NCI-H345 treated with DMSO at 0.1 percent for 48 hours (cell line): Measurements from ENCODE around the gene ASB8.
"Not testable (repeated sequence)": the region's sequence is repeated elsewhere in the genome, so short reads cannot be mapped to it uniquely, and the experiment has no call there.

ENCODE experiments used
- DNase-seq: peaks from one replicate; lab custom pipeline; 2025; ENCODE audit not compliant: unreplicated experiment; lab: John Stamatoyannopoulos, UW

The ASB8 gene

GRCh38 chr12:48183091-48183875, 26.0 kb upstream of the ASB8 start, which contains the start of gene CCDC184:
CCDC184 (plus strand) TSS chr12:48183644; CDS start chr12:48184123, 479 bp downstream.
- DNase-seq, result no peak

DNA sequence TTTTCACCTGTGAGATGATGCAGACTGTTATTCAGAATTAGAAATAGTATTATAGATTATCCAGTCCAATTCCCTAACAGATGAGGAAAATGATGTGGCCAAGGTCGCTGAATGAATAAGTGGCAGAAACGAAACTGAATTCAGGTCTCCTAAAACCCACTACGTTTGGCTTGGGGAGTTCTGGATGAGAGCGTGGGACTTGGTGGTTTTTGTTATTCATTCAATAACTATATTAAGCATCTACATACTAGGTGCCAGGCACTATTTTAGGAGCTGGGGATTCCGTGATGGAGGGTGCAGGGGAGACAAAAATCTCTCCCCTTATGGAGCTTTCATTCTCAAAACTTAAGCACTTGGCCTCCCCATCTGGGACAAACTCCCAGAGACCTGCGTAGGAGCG, 25.3 kb upstream of the ASB8 start:
- no peak for DNase-seq

- DNase-seq, result no peak
These were observed 23.7 kb upstream of the ASB8 start for GRCh38 chr12:48180857-48181495.

DNA sequence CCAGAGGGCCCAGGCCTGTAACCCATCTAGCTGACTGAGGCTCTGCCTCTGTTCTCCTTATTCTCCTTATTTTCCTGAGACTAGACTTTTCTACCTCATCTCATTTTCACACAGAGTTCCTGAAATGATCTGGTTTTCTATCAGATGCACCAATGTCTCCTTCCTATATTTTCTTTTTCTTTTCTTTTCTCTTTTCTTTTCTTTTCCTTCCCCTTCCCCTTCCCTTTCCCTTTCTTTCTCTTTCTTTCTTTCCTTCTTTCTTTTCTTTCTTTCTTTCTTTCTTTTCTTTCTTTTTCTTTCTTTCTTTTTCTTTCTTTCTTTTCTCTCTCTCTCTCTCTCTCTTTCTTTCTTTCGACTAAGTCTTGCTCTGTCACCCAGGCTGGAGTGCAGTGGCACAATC, 23.1 kb upstream of the ASB8 start:
- no peak for DNase-seq

GRCh38 chr12:48179466-48179865, 22.2 kb upstream of the ASB8 start:
- no peak for DNase-seq

DNA sequence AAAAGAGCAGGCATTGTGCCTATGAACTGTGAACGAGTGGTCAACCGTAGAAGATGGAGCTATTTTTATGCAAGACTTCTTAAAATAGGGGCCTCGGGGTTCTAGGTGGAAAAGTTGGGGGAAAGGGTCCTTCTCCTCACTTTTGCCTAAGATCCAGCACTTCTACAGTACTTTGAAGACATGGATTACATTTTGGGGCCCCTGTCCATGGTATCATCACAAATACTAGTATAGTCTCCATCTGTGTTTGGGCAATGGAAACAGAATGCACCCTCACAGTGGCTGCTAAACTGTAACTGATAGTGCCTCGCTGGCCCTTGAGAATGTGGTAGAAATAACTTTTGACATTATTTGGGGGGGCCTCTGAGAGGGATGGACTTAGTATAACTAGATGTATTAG, 20.7 kb upstream of the ASB8 start:
- DNase-seq, result no peak

GRCh38 chr12:48176417-48176751, 19.1 kb upstream of the ASB8 start:
- DNase-seq, result no peak

DNA sequence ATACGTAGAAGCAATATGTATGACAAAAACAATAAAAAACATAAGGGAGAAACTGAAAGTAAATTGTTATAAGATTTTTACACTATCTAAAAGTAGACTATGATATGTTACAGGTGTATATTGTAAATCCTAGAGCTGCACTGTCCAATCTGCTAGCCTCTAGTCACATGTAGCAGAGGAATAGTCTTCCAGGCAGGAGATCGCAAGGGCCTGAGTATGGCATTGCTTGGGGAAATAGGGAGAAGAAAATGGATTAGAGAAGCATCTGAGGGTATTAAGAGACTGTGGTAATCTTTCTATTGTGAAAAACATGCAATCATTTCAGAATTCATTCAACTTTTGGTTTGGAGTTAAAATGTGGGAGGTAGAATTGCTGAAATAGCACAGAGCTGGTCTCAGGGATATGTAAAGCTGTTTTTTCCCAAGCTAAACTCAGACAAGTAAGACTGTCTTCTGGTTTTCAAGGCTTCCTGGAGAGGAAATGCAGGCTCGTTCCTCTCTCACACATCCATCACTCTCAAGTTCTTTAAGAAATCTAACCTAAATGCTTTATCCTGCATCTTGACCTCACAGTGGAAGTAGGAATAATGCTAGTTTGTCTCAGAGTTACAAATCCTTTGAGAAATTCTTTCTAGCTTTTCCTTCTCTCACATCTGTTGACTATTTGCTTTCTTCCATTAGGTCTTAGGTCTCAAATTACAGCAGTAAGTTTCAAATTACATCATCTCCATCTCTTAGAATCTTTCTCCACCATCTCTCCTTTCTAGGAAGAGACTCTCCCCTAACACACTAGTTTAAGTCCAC, 18.5 kb upstream of the ASB8 start:
- DNase-seq, result no peak

DNA sequence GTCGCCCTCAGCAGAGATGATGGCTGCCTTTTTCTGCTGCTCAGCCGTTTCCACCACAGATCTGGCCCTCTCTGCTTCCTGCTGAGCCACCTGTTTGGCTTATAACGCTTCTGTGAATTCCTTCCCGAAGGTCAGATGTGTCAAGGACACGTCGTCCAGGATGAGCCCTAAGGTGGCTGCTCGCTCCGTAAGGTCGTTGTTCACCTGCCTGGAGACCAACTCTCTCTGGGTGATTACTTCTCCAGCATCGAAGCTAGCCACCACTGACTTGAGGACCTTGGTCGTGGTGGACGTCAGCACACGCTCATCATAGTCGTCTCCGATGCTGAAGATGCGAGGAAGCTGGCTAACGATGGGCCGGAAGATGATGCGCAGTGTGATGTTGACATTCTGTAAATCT, 11.7 kb upstream of the ASB8 start:
- DNase-seq, result no peak

- DNase-seq, result no peak
These were observed 8.0 kb upstream of the ASB8 start for GRCh38 chr12:48165089-48165981.

DNA sequence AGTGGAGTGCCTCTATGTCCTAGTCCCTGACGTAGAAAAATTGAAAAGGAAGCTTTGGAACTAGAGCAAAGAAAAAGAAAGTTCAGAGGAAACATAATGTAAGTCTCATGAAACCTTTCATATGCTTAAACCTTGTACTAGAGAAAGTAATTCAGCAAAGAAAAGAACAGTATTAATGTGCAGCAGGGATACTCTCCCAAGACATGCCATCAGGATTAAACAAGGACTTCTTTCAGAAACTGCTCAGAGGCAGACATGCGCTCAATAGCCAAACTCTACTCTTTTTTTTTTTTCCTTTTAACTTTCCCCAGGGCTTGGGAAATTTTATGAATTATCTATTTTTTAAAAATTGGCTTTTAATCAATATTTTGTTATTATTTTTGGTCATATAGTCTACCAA, 7.1 kb upstream of the ASB8 start:
- DNase-seq, result no peak

DNA sequence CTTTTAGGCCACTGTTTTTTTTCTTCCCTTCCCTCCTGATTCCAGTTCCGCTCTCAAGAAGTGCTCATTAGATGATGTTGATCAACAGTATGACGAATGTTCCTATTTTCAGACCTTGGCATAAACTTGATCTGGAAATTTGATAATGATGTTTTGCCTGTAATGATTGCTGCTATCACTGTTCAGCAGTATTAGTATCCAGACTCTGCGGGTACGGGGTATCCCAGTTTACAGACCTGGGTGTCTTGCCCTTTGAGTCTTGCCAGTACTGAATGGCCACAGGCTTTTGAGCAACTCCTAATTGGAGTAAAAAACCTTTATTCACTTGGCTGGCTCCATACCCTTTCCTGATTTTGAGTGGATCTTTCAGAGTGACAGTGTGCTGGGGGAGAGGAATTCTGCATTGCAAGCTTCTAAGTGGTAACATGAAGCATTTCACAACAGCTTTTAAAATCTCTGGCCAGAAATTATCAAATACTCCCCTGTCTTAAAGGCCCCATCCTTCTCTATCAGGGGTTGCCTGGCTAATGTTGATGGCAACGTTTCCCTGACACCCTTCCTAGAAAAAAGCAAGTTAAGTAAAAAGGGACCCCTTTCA, 5.9 kb upstream of the ASB8 start:
- no peak for DNase-seq

- DNase-seq, result no peak
These were observed 3.5 kb upstream of the ASB8 start for GRCh38 chr12:48160807-48161206.

DNA sequence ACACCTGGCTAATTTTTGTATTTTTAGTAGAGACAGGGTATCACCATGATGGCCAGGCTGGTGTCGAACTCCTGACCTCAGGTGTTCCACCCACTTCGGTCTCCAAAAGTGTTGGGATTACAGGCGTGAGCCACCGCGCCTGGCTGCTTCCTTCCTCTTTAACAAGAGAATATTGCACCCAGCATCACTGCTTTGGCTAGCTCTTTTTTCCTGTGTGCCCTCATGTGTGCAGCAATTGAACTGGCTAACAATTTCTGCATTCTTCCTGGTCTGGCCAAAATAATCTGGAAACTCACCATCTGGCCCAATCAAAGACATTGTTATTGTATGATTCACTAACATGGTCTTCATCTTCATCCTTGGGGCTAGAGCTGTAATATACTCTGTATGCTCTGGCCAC, 2.7 kb upstream of the ASB8 start:
- no peak for DNase-seq

- no peak for DNase-seq
These were observed 615 bp upstream of the ASB8 start for GRCh38 chr12:48157889-48158370.

DNA sequence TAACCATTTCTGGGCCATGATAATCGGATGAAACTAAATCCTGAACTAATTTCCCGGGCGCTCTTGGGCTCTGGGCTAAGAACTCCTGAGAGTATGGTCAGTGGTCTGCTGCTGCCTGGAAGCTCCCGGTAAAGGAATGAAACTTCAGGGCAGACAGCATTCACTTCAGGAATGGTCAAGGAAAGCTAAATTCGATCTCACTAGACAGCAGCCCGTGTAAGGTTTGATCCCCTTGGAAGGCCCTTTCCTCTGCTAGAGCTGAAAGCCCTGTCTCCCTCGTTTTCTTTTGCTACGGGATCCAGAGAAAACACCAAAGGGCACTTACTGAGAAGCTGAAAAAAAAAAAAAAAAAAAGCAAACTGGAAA, 680 bp downstream of the ASB8 start:
- no peak for DNase-seq

DNA sequence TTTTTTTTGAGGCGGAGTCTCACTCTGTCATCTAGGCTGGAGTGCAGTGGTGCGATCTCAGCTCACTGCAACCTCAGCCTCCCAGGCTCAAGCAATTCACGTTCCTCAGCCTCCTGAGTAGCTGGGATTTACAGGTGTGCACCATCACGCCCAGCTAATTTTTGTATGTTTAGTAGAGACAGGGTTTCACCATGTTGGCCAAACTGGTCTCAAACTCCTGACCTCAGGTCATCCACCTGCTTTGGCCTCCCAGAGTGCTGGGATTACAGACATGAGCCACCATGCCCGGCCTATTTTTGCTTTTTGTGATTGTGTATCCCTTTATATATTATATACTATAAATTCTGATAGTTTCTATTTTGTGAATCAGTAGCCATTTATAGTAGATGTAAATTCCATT, 1.5 kb downstream of the ASB8 start:
- DNase-seq, result not testable (repeated sequence)

DNA sequence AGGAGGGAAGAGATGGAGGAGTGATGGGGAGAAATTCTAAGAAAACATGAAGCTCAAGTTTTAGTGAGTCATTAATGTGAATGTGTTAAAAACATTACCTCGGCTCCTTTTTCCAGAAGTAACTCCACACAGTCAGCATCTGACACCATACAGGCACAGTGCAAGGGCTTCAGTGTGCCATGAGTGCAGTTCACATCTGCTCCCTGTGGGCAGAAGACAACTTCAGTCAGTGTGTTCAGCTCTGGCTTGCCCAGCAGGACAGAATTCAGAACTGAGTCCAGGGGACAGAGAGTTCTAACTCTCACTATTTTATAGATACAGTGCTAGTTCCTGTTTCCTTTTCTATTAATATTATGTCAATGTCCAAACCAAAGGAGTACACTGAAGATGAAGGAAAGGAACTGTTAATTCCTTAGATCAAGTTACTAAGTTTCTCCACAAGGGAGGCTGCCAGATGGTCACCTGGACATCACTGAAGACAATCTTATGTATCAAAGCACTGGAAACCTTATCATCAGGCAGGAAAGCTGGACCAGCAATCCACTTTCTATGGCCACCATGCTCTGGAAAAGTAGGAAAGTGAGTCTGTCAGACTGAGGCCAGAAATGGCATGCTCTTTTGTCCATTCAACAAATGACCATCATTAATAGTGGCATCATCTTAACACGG, 6.1 kb downstream of the ASB8 start:
- DNase-seq, result no peak

GRCh38 chr12:48145981-48146380, 11.3 kb downstream of the ASB8 start:
- DNase-seq, result no peak

DNA sequence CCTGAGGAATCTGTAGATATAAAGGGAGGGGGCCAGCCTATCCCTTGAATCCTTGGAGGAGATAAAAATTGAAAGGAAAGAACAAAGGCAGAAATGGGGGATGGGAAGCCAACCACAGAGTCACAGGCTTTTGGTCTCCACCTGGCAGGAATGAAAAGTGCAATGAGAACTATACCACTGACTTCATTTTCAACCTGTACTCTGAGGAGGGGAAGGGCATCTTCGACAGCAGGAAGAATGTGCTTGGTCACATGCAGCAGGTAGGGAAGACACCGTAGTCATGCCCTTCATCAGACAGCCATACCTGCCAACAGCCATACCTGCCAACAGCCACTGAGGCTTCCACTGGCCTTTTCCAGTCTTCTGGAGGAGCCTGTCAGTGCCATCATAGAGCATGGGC, 13.4 kb downstream of the ASB8 start:
- no peak for DNase-seq
